Measurements from ENCODE around the gene IQCH.

IQCH gene

DNA sequence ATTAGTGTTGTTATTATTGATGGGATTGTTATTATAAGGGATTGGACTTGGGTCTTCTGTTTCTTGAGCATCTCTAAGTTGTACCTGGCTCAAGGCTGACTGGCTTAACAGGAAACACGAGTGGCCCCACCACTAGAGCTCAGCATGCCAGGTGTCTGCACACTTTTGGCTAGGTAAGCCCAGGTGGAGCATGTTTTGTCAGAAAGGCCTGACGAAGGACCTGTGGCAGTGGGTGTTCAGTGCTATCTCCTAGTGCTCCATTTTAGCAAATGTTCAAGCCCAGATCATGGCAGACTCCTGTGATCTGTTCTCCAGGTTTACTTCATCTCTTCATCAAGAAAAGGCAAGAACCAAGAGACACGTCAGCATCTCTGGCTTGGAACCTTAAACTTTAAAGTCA, 291.3 kb downstream of the IQCH start:
- no peak for DNase-seq

DNA sequence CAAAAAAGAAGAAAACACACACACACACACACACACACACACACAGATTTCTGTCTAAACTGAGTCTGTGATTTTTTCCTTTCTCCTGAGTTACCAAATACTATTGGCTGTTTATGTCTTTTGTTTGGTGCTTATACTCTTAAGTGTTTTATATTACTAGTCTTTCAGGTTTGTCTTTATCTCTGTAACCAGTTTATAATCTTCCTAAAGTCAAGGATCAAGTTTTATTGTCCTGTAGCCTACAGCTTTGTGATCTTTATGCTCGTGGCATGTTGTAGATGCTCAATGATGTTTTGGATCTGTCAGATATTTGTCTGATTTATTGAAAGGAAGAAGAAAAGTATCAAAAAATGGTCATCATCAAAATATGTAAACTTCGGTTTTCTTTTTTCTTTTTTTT, 292.5 kb downstream of the IQCH start:
- no peak for DNase-seq

DNA sequence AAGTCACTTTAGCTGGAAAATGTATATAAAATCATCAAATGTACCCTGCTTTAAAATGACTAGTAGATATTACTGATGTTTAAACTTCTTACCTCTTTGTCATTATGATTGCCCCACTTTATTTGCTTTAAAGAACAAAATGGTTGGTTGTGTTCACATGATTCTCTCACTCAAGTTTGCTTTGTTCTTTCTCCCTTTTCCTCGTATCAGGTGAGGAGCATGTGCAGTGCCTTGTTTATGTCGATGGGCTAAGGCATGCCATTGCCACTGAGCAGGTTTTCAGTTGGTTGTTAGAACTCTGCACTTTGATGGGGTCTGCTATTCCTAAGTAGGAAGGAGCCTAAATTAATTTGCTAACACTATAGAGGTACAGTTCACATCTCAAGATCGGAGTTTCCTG, 293.2 kb downstream of the IQCH start:
- DNase-seq, result no peak

DNA sequence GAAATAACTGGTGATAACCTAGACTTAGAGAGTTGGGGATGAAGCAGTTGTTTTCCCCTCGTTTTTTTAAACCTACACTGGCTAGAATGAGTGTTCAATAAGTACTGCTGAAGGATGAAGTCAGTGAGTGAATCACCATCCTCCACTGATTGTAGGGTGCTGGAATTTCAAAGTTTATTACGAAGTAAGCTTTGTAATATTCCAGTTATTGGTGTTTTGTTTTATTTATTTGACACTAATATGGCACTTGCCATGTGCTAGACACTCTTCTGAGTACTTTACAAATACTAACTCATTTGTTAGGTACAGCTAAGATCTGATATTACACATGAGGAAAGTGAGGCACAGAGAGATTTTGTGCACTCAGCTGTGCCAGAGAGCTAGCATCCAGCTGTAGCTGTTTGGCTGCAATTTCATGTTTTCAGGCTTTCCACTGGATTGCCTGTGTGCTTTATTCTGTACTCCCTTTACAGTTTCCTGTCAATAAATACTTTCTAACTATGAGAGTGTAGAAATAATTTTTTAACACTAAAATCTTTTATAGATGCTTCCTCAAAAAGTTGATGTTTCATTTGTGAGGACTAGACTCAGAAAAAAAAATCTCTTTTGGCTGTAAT, 293.8 kb downstream of the IQCH start:
- DNase-seq, result no peak

DNA sequence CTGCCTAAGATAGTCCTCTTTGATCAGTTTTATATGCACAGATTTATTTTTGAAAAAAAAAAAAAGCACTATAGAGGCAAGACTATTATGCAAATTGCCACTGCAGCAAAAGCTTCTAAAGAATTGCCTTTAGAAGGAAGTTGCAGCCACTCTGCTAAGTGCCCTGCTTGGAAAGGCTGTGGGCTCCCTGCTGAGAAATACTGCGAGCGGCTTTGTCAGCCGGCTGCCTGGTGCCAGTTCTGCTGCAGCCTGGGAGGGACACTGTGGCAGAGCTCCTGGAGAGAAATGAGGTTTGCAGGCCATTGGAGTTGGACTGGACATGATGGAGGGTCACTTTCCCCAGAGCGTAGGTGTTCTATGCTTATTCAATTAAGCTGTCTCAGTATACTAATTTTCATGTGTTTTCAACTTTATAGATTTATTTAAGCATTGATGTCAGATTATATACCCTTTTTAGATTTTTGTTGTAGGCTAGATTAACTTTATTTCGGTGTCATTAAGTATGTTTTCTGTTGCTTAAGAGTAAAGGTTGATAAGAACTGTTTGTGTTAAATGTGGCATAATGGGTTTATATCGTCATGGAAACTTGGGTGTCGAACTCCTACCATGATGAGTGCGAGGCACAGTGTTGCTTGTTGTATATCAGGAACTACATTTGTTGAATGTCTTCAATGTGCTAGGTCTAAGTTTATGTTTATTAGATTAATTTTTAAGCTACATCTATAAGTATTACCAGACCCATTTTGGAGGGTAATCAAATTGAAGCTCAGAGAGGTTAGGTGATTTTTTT, 294.5 kb downstream of the IQCH start:
- peak; percentile 53 for DNase-seq

DNA sequence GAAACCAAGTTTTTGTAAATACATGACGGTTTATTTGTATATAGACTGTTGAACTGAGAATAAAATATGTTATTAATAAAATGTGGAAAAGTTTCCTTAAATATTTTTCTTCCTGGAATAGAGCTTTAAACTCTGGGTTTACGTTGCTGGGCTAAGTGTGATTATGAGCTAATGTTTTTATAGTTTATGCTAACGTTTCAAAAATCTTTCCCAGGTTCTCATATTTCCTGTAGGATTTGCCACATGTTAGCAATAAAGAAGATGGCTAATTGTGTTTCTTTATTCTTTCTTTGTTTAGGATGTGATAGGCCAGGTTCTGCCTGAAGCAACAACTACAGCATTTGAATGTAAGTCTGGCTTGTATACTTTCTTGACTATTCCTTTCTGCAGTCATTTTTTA, 295.1 kb downstream of the IQCH start:
- DNase-seq, result no peak

DNA sequence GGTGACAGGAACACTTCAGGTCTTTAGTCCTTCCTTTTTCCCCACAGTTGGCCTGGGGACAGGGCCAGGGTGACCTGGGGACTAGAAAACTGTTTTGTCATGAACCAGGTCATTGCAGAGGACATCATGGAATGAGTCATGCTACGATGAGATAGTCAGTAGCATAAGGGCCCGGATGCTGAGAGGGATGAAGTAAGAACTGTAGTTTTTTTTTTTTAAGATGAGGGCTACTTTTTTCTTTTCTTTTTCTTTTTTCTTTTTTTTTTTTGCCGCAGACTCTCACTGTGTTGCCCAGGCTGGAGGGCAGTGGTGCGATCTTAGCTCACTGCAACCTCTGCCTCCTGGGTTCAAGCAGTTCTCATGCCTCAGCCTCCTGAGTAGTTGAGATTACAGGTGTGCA, 295.9 kb downstream of the IQCH start:
- DNase-seq, result no peak

DNA sequence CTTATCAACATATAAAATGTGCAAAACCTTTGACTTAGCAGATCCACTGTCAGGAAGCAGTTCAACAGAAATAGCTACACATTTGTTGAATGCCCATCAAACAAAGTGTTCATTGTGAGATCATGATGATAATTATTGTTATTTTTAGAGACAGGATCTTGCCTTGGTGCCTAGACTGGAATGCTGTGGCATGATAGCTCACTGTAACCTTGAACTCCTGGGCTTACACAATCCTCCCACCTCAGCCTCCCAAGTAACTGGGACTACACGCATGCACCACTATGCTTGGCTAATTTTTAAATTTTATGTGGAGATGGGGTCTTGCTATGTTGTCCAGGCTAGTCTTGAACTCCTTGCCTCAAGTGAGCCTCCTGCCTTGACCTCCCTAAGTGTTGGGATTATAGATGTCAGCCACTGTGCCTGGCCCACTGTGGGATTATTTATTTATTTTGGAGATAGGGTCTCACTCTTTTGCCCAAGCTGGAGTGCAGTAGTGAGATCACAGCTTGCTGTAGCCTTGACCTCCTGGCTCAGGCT, 296.7 kb downstream of the IQCH start:
- DNase-seq, result no peak

Data from femur (tissue), 1 donor.